NCI-H2227 treated with DMSO at 0.1 percent for 48 hours (cell line): ENCODE measurements around the gene GNAQ.

Experiments used
- DNase-seq: peaks from one replicate; lab custom pipeline; 2025; lab: John Stamatoyannopoulos, UW

GNAQ gene

DNA sequence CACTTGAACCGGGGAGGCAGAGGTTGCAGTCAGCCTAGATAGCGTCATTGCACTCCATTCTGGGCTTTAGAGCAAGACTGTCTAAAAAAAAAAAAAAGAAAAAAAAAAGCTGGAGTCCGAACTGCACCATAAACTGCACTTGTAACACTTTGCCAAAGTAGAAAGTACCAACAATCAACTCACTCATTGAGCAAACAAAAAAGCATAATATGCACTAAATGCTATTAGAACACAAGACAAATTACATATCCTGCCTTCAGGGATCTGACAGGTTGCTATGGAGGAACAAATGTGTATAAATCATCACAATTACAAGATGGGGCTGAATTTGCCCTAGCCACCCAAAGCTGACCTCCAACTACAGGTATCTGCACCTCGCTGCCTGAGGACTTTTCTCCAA, 27.9 kb downstream of the GNAQ start:
- DNase-seq, result no peak

DNA sequence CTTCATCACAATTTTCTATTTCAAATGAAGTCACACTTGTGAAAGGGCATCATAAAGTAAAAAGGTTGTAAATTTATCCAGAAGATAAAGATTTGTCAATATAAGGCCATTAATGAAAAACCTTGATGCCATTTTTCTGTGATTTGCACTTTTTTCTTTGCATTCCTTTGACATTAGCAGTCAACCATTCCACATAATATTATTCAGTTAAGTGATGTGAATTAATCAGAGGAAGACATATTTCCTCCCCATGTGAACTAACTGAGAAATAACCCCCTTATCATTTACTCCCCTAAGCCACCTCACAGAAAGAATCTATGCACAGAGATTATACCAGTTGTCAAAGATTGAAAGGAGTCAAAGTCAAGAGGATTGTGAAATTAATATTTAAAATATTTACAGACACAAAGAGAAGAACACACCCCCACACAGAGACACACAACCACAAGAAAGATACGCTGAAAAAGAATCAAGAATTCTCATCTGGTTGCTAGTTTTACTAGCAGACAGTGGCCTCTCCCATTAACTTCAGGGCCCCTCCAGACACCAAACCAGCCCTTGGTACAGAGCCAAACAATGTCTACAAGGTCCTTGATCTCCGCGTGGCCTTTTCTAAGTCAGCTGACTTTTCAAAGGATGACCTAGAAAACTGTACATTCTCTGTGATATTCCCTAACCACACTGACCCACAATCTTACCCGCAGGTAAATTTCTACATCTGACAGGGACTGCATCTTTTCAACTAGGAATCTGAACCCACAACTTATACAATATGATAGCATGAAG, 29.5 kb downstream of the GNAQ start:
- no peak for DNase-seq

DNA sequence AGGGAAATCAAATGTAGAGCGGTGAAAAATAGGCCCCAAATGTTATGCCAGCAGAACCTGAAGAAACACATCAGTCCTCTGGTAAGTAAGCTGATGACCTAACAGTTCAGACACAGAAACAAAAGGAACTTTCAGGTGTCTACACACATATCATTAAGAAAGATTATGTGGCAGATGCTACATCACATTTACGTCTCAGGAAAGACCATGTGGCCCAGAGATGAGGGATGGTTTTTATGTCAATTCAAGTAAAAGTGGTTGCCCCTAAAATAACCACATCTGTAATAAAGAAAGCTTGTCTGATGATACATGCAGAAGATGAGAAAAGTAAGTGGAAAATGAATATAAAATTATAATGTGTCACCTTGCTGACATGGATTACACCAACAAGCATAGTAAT, 31.4 kb downstream of the GNAQ start:
- DNase-seq, result no peak

DNA sequence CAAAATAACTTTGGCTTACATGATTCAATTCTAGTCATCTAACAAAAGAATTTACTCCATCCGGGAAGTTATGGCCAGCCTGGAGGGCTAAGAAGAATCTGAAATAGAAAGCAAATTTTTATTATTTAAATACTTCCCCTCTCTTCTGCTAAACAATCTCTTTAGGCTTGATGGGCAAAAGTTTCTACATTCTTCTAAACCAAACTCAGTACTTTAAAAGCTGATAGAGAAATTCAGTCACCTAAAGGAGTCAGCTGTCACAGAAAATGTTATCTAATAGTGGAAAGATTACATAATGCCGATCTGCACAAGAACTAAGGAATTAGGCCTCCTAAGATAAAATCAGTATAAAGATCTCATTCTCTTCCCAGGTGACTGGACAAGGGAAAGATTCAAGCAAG, 32.4 kb downstream of the GNAQ start:
- no peak for DNase-seq

DNA sequence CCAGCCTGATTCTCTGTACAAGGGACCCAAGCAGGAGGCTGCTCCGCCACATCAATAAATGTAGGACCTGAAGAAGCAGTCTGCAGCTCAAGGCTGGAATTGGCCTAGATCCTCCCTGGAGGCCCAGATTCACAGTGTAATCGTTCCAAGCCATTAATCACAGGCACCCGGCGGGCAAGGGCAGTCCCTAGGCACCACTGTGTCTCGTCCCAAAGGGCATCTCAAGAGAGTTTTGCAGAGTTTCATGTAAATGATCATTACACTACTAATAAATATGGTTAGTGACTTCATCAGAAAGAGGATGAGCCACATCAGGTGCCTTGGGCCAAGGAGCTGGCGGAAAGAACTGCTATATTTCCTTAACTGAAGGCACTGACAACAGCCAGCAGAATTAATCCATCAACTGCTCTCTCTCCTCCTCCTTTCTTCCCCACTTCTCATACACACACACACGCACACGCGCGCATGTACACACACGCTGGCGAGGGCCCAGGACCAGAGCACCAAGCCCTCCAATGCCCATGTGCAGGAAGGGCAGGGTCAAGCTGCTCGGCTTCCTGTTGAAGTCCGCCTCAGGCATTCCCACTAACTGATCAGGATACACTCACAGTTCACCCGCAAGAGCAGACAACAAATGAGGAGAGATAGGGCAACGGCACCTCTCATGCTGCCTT, 33.9 kb downstream of the GNAQ start:
- DNase-seq, result peak; percentile 35

DNA sequence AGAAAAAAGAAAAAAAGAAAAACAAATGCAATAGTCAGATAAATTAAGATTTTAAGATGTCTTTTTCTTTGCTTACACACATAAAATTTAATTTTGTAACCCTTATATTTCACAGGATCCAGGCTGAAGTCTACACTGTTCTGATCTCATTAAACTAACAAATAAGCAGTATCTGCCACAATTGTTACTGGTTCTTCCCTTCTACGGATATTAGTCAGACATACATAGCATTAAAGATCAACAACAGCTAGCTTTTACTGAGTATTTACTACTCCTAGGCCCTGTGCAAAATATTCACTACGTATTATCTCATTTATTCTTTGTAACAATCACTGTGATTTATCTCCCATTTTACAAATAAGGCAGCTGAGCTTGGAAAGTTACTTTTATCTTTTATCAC, 34.9 kb downstream of the GNAQ start:
- DNase-seq, result no peak

DNA sequence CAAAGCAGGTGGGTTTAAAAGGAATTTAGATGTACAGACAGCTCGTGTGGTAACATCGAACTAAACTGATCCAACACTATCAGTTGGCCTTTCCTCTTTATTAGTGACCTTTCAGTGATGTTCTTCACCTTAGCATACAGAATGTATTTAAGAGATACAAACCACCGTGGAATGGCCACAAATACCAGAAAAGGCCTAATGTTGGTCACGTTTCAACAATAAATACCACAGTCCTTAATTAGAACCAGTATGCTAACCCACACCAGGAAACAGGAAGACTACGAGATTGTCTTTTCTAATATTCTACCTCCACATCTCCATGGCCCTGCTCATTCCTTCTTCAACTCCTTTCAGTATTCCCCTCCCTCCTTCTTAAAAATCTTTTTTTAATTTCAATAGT, 40.4 kb downstream of the GNAQ start:
- no peak for DNase-seq

DNA sequence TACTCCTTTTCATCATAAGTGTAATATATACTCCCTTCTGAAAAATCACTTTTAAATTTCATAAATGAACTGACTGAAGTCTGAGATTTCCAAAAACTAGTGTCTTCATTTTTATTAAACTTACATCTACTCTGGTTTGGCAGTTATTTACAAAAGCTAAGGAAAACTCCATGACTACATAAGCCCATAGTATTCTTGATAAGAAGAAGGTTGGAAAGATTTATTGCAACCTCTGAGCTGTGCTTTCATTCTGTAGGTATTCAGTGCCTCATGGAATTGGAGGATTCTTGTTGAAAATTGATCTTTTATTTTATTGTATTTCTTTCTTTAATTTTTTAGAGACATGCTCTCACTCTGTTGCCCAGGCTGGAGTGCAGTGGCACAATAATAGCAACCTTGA, 41.7 kb downstream of the GNAQ start:
- no peak for DNase-seq

DNA sequence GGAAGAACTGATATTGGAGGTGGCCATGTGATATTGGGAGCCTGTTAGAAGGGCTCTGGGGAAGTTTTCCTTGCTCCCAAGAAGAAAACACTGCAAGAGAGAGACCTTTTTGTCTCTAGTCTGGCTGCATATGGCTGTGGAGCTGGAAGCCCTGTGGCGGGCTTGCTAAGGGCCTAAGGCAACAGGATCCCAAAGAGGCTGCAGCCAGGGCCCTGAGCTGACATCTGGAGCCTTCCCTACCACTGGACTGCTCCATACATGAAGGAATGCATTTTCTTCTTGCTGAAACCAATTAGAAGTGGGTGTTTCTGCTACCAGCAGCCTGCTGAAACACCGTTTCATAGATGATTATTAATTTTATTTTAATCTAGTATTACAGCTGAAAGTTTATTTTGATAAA, 42.2 kb downstream of the GNAQ start:
- DNase-seq, result no peak

DNA sequence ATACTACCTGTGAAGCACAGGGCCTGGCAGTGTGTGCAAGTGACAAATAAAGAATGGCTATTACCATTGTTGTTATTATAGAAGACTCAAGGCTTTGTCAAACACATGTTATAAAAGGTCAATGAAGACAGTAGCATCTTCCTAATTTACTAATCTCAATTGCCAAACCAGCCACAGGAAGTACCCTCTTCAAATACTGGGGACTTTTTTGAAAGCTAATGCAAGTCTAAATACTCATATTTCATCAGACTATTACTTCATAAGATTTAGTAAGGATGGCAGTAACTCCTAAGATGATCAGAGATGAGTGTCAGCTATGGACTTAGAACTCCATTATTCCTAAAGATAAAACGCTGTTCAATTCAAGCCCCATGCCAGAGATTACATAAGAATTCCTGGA, 43.0 kb downstream of the GNAQ start:
- DNase-seq, result no peak

DNA sequence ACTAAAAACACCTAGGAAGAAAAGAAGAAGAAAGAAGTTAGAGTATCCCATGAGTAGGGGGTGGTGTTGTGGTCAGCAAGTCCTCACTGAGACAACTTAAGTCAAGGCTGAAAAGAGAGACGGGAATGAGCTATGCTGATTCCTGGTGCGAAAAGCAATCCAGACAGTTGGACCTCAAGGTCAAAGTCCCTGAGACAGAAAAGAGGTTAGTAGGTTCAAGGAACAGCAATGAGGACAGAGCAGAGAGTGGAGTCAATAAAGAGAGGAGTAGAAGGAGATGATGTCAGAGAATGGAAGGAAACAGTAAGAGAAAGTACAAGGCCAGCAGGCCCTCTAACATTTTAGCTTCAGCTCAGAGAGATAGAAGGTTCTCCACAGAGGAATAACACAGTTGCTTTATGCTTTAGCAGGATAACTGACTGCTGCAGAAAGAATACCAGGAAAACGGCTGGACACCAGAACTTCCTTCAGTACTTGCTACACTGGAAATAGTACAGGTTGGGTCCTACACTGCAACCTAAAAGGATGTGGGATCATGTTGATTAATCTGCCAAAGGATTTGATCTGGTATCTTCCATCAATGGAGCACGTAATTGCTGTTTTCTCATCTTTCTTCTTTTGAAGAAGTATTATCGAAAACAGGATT, 43.6 kb downstream of the GNAQ start:
- DNase-seq, result no peak

DNA sequence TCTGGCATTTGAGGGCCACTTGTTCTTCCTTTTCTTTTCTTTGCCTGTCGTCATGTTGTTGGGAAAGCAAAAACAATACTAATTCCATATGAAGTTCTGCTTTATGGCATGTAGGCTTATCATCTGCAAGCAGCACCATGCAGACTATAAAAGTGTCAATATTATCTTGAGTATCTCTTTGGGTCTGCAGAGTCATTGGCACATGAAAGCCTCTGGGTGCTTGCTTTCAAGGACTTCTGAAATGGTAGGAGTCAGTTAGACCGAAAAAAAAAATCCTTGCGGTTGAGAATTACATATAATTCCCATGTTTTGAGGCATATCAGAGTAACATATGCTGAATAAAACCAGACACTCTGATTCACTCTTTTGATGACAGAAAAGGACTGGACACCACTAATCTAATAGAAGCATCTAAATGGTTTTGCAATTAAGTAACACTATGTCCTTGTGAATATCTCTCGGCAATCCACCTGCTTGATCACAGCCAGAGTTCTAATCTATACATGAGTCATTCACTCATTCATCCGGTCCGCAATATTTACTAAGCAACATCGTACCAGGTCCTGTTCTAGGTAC, 44.4 kb downstream of the GNAQ start:
- no peak for DNase-seq

DNA sequence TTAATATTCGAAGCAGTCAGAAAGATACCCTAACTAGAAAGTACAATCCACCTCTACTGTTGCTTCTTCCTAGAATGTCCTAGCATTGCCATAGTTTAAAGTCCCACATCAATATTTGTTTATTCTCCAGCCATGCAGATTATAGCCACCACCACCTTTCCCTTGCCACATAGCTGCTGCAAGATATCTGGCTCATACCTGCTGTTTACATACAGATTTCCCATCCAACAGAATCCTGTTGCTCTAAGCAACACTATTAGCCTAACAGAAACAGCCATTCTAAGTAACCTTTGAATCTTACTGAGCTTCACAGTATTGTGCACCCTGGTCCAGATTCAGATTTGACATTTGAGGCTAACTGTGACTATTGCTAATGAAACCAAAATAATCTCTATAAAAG, 45.6 kb downstream of the GNAQ start:
- no peak for DNase-seq

DNA sequence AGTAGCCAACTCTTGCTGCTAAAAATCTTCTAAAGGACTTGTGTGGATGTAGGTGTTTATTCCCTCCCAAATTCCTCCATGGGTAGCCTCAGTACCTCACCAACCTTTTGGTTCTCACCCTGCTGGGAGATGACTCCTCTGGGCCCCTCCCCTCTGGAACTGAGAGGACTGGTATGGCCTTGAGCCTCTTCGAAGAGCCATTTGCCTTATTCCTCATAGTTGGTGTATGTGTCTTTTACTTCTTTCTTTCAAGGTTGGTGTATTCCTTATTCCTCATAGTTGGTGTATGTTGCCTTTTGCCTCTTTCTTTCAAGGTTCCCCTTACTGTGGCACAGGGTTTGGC, 48.3 kb downstream of the GNAQ start:
- no peak for DNase-seq

DNA sequence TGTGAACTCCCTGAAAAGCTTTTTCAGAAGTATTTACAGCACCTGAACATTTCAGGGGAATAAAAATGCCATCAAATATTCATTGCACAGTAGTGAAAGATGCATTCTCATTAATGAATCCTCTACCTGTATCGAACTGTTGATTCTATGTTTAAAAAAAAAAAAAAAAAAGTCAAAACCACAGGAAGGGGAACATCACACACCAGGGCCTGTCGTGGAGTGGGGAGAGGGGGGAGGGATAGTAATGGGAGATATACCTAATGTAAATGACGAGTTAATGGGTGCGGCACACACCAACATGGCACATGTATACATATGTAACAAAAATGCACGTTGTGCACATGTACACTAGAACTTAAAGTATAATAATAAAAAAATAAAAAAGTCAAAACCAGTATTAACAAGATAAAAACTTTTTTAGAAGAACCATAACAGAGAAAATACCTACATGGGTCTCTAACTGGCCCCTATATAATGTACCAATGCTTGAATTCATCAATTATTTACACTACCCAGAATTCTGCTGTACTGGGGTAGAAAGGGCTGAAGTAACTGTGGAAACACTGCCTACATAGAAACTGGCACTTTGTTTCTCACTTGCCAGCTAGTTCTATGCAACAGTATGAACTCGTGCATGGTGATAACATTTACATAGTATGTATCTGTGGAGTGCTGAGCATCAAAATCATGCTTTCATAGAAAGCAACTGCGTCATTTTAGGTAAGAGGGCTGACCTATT, 48.9 kb downstream of the GNAQ start:
- DNase-seq, result no peak

DNA sequence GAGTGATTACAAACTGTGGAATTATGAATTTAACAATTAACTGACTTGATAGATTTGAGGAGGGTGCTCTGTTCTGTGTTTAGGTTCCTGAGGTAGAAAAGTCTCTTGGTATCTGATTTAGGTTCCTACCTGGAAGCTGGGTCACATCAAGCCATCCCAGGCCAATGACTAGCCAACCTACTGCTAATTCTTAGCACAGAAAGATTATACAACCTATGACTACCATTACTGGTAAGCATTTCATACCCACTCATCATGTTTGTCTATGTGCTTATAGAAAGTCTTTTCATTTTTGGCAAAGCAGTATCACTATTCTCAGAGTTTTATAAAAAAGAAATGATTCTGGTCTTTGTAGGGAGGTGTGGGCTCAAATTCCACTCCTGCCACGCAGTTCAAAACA, 49.7 kb downstream of the GNAQ start:
- no peak for DNase-seq

DNA sequence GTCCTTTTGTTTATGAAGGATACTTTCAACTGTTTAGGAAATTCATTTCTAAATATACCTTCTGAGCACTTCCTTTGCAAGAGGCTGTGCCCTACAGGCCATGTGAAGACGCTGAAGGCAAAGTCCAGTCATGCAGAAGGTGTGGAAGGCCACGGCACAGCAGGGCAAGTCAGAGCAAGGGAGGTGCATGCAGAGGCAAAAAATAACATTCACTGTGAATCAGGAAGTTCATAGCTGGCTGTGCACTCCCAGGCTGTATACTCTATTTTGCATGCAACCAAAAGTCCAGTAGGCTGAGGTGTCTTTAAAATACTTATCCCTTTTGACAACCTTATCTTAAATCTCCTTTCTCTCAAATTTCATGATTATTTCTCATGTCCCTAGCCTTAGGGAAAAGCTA, 50.3 kb downstream of the GNAQ start:
- no peak for DNase-seq

DNA sequence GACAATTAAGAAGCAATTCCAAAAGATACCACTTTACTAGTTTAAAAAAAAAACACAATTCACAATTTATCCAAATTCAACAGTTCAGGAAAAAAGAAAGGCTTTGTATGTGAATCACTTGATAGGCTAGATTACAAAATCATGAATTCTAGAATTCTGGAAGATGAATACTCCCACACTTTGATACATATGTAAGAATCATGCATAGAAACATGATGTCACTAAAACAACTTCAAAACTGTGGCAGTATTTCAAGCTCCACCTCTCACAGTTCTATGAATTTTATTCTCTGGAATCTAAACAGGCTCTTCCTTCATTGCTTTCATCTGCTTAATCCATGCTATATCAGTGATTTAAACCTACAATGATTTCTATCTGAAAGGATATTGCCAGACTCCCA, 51.0 kb downstream of the GNAQ start:
- no peak for DNase-seq

DNA sequence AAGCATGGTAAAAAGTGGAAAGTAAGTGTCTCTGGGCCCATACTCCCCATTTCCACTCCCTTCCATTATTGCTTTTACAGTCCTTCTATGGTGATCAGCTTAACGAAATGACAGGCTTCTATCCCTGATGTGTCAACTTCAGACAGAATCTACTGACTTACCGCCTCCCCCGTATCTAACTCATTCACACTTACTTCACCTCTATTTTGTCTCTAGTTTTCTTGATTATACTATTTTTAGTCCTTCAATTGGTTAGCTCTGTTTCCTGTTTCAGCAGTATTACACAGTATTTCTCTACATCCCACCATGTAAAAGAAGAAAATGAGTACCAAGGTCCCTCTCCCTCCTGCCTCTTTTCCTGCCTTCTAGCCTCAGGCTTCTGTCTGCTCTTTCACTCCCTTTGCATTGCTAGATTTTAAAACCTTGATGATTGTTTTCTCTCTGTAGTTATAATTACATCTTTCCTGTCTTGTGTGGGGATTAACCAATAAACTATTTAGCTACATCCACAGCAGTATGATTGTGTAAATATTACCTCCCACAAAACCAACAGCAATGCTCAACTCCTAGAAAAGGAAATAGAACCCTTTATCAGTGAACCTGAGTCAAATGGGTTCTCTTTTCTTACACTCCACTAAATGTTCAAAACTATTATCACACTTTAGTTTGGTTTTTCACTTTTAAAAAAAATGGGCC, 53.4 kb downstream of the GNAQ start:
- no peak for DNase-seq

DNA sequence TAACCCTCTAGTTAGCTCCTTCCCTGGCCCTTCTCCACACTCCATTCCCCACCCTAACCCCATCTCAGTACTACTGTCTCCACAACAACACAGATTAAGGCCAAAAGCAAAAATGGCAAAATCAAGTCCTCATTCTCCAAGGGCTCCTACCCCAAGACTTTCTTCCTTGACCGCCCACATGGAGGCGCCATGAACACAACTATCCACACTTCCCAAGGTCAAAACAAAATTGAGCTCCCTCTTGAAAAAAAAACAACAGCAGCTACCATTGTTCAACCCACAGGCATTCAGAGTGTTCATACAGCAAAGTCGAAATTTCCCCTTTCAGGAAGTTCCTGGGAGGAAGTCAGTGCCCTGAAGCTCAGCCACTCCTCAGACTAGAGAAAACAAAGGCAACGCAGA, 54.4 kb downstream of the GNAQ start:
- peak; percentile 27 for DNase-seq

DNA sequence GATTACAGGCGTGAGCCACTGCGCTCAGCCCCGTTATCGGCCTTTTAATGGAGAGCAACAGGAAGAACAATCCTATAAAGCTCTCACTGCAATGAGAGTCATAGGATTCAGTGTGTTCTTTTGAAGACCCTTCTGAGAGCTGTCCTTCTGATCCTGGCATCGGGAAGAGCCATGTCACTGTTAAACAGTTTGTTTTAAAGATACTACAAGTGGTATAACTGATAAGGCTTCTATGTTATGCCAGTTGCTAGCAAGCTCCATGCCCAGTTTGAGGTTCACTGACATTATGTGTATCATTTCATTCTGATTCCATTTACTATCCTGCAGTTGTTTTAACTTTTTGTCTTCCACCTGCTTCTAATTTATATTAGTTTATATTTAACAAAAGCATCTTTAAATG, 55.8 kb downstream of the GNAQ start:
- no peak for DNase-seq

DNA sequence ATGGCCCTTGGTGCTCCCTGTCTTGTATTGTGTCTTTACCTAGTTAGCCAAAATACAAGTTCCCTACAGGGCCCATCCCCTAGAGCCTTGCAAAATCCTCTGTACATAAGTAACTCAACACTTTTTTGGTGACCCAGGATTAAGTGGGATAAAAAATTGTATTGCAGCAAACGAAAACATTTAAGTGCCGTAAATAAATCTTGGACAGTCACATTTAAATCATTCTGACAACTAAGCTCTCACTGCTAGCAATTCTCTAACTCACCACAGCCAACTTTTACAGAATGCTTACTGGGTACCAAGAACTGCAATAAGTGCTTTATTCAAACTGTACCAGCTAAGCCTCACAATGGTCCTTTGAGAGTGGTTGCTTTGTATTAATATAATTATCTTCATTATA, 56.6 kb downstream of the GNAQ start:
- DNase-seq, result no peak
